Activated CD4-positive, alpha-beta T cell treated with anti-CD3 and anti-CD28 coated beads, Interleukin-2, amount 10 ng/mL, durations not matched to agents 7 days and 5 days (primary cell): ENCODE results near the gene KCNMA1. TPM values are rescaled to one million over a fixed set of nuclear protein-coding genes. Genes with fewer than 3 reads are reported as not detected.

ENCODE experiments used
- CTCF ChIA-PET: fragments of 350-600 bp; sonication (Branson Sonifier 250); formaldehyde crosslinking; loops from one replicate; lab custom pipeline; 2021; ENCODE audit warnings: antibody characterized with exemption; lab: Charles Lee
- POLR2A ChIA-PET: fragments of 350-600 bp; sonication (Branson Sonifier 250); formaldehyde crosslinking; loops from one replicate; lab custom pipeline; 2021; ENCODE audit warnings: antibody characterized with exemption; lab: Charles Lee
- DNase-seq: peaks from one replicate; pipeline ENCODE4 v3.0.0-alpha.2; 2020
- H3K27ac Mint-ChIP-seq: one replicate; pipeline ENCODE4 v1.8.0; 2021; ENCODE audit warnings: mild to moderate bottlenecking, moderate library complexity, mixed read lengths
- H3K27me3 Mint-ChIP-seq: one replicate; pipeline ENCODE4 v1.8.0; 2021; ENCODE audit warnings: mixed read lengths
- H3K36me3 Mint-ChIP-seq: one replicate; pipeline ENCODE4 v1.8.0; 2021; ENCODE audit warnings: low read depth, mixed read lengths
- H3K4me1 Mint-ChIP-seq: one replicate; pipeline ENCODE4 v1.8.0; 2021; ENCODE audit warnings: mixed read lengths
- H3K4me3 Mint-ChIP-seq: one replicate; pipeline ENCODE4 v1.8.0; 2021; ENCODE audit warnings: mild to moderate bottlenecking, moderate library complexity, mixed read lengths
- H3K9me3 Mint-ChIP-seq: one replicate; pipeline ENCODE4 v1.8.0; 2021; ENCODE audit warnings: mixed read lengths
- total RNA-seq, 2 experiments: library from RNA; stranded (reverse); gene quantifications; one replicate each; pipeline ENCODE4 v1.2.3, GENCODE V29; 2021

The KCNMA1 gene
- total RNA-seq, 2 experiments from 2014 or later: not detected

- POLR2A ChIA-PET: no interaction called here
- CTCF ChIA-PET: no interaction called here
- Mint-ChIP-seq H3K27ac (no peak overlapping the region), H3K9me3 (no peaks in the 10 kb centered on the region), H3K36me3 (no peaks in the 10 kb centered on the region), H3K27me3 (peaks cover 2% of the 10 kb centered on the region), H3K4me1 (no peaks in the 10 kb centered on the region), H3K4me3 (no peak overlapping the region)
- no peak for DNase-seq
Measured at GRCh38 chr10:77034240-77034639, 603.4 kb downstream of the KCNMA1 start.

- ChIA-PET CTCF (no interaction called here), POLR2A (no interaction called here)
- DNase-seq: no peak
- no peak overlapping the region for H3K4me3 Mint-ChIP-seq
- peaks cover 2% of the 10 kb centered on the region for H3K27me3 Mint-ChIP-seq
- no peaks in the 10 kb centered on the region for H3K36me3 Mint-ChIP-seq
- H3K4me1 Mint-ChIP-seq: no peaks in the 10 kb centered on the region
- no peaks in the 10 kb centered on the region for H3K9me3 Mint-ChIP-seq
- no peak overlapping the region for H3K27ac Mint-ChIP-seq
Measured at GRCh38 chr10:77032188-77032570, 605.4 kb downstream of the KCNMA1 start.

GRCh38 chr10:77031531-77032187 is 605.9 kb downstream of the KCNMA1 start:
- Mint-ChIP-seq H3K4me1 (no peaks in the 10 kb centered on the region), H3K36me3 (no peaks in the 10 kb centered on the region), H3K27ac (no peak overlapping the region), H3K9me3 (no peaks in the 10 kb centered on the region), H3K4me3 (no peak overlapping the region), H3K27me3 (peaks cover 4% of the 10 kb centered on the region)
- ChIA-PET CTCF (no interaction called here), POLR2A (no interaction called here)
- DNase-seq: no peak

- Mint-ChIP-seq H3K36me3 (no peaks in the 10 kb centered on the region), H3K4me1 (no peaks in the 10 kb centered on the region), H3K4me3 (no peak overlapping the region), H3K27ac (no peak overlapping the region), H3K9me3 (no peaks in the 10 kb centered on the region), H3K27me3 (peaks cover 4% of the 10 kb centered on the region)
- ChIA-PET CTCF (no interaction called here), POLR2A (no interaction called here)
- DNase-seq: no peak
Measured at GRCh38 chr10:77030974-77031373, 606.6 kb downstream of the KCNMA1 start.

GRCh38 chr10:77029777-77030717 is 607.6 kb downstream of the KCNMA1 start:
- H3K36me3 Mint-ChIP-seq: no peaks in the 10 kb centered on the region
- H3K4me1 Mint-ChIP-seq: no peaks in the 10 kb centered on the region
- DNase-seq: no peak
- H3K27ac Mint-ChIP-seq: no peak overlapping the region
- no peak overlapping the region for H3K4me3 Mint-ChIP-seq
- POLR2A ChIA-PET: no interaction called here
- CTCF ChIA-PET: no interaction called here
- peaks cover 4% of the 10 kb centered on the region for H3K27me3 Mint-ChIP-seq
- no peaks in the 10 kb centered on the region for H3K9me3 Mint-ChIP-seq

- Mint-ChIP-seq H3K4me1 (no peaks in the 10 kb centered on the region), H3K27ac (no peak overlapping the region), H3K36me3 (no peaks in the 10 kb centered on the region), H3K27me3 (peaks cover 4% of the 10 kb centered on the region), H3K4me3 (no peak overlapping the region), H3K9me3 (no peaks in the 10 kb centered on the region)
- ChIA-PET CTCF (no interaction called here), POLR2A (no interaction called here)
- no peak for DNase-seq
Measured at GRCh38 chr10:77028042-77028441, 609.6 kb downstream of the KCNMA1 start.

- no peaks in the 10 kb centered on the region for H3K9me3 Mint-ChIP-seq
- H3K36me3 Mint-ChIP-seq: no peaks in the 10 kb centered on the region
- no peaks in the 10 kb centered on the region for H3K4me1 Mint-ChIP-seq
- DNase-seq: no peak
- ChIA-PET CTCF (no interaction called here), POLR2A (no interaction called here)
- H3K27ac Mint-ChIP-seq: no peak overlapping the region
- no peak overlapping the region for H3K4me3 Mint-ChIP-seq
- peaks cover 4% of the 10 kb centered on the region for H3K27me3 Mint-ChIP-seq
Measured at GRCh38 chr10:77027576-77027975, 610.0 kb downstream of the KCNMA1 start.

GRCh38 chr10:77027141-77027540 is 610.5 kb downstream of the KCNMA1 start:
- Mint-ChIP-seq H3K36me3 (no peaks in the 10 kb centered on the region), H3K4me1 (no peaks in the 10 kb centered on the region), H3K9me3 (no peaks in the 10 kb centered on the region), H3K4me3 (no peak overlapping the region), H3K27me3 (peaks cover 4% of the 10 kb centered on the region), H3K27ac (no peak overlapping the region)
- POLR2A ChIA-PET: no interaction called here
- no peak for DNase-seq
- CTCF ChIA-PET: no interaction called here

- Mint-ChIP-seq H3K9me3 (no peaks in the 10 kb centered on the region), H3K27me3 (peaks cover 2% of the 10 kb centered on the region), H3K4me3 (no peak overlapping the region), H3K27ac (no peak overlapping the region), H3K36me3 (no peaks in the 10 kb centered on the region), H3K4me1 (no peaks in the 10 kb centered on the region)
- POLR2A ChIA-PET: no interaction called here
- CTCF ChIA-PET: no interaction called here
- DNase-seq: no peak
Measured at GRCh38 chr10:77026148-77026547, 611.5 kb downstream of the KCNMA1 start.

GRCh38 chr10:77024461-77024860 is 613.1 kb downstream of the KCNMA1 start:
- Mint-ChIP-seq H3K9me3 (no peaks in the 10 kb centered on the region), H3K4me1 (no peaks in the 10 kb centered on the region), H3K27me3 (peaks cover 2% of the 10 kb centered on the region), H3K27ac (no peak overlapping the region), H3K36me3 (no peaks in the 10 kb centered on the region), H3K4me3 (no peak overlapping the region)
- ChIA-PET CTCF (no interaction called here), POLR2A (no interaction called here)
- no peak for DNase-seq

GRCh38 chr10:77023396-77023795 is 614.2 kb downstream of the KCNMA1 start:
- no peak for DNase-seq
- no peaks in the 10 kb centered on the region for H3K9me3 Mint-ChIP-seq
- ChIA-PET CTCF (no interaction called here), POLR2A (no interaction called here)
- peaks cover 2% of the 10 kb centered on the region for H3K27me3 Mint-ChIP-seq
- H3K27ac Mint-ChIP-seq: no peak overlapping the region
- H3K36me3 Mint-ChIP-seq: no peaks in the 10 kb centered on the region
- no peak overlapping the region for H3K4me3 Mint-ChIP-seq
- H3K4me1 Mint-ChIP-seq: no peaks in the 10 kb centered on the region

GRCh38 chr10:77022671-77023070 is 614.9 kb downstream of the KCNMA1 start:
- peaks cover 2% of the 10 kb centered on the region for H3K27me3 Mint-ChIP-seq
- H3K4me3 Mint-ChIP-seq: no peak overlapping the region
- CTCF ChIA-PET: no interaction called here
- no peak for DNase-seq
- no peak overlapping the region for H3K27ac Mint-ChIP-seq
- POLR2A ChIA-PET: no interaction called here
- no peaks in the 10 kb centered on the region for H3K36me3 Mint-ChIP-seq
- no peaks in the 10 kb centered on the region for H3K4me1 Mint-ChIP-seq
- no peaks in the 10 kb centered on the region for H3K9me3 Mint-ChIP-seq

- H3K27ac Mint-ChIP-seq: no peak overlapping the region
- ChIA-PET CTCF (no interaction called here), POLR2A (no interaction called here)
- H3K4me3 Mint-ChIP-seq: no peak overlapping the region
- no peak for DNase-seq
- H3K4me1 Mint-ChIP-seq: no peaks in the 10 kb centered on the region
- H3K36me3 Mint-ChIP-seq: no peaks in the 10 kb centered on the region
- H3K27me3 Mint-ChIP-seq: peaks cover 2% of the 10 kb centered on the region
- no peaks in the 10 kb centered on the region for H3K9me3 Mint-ChIP-seq
Measured at GRCh38 chr10:77021966-77022490, 615.6 kb downstream of the KCNMA1 start.
